GM18867 (cell line): ENCODE measurements around the gene PPIP5K1.
"Not testable (repeated sequence)": the region's sequence is repeated elsewhere in the genome, so short reads cannot be mapped to it uniquely, and the experiment has no call there.

Experiments used
- ATAC-seq: cut with Tn5 transposase; IDR thresholded peaks from one replicate; pipeline ENCODE4 v1.9.1; 2021; ENCODE audit warnings: mild to moderate bottlenecking, moderate library complexity; ENCODE audit not compliant: unreplicated experiment

The PPIP5K1 gene

DNA sequence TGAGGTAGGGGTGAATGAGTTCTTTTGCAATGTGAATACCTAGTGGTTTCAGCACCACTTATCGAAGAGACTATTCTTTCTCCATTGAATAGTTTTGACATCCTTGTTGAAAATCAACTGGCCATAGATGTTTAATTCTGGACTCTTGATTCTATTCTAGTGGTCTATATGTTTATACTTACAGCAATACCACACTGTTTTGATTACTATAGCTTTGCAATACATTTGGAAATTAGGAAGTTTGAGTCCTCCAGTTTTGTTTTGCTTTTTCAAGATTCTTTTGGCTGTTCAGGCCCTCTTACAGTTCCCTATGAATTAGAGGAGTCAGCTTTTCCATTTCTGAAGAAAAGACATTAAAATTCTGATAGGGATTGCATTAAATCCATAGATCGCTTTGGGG lies 42.5 kb downstream of the PPIP5K1 start:
- no peak for ATAC-seq

DNA sequence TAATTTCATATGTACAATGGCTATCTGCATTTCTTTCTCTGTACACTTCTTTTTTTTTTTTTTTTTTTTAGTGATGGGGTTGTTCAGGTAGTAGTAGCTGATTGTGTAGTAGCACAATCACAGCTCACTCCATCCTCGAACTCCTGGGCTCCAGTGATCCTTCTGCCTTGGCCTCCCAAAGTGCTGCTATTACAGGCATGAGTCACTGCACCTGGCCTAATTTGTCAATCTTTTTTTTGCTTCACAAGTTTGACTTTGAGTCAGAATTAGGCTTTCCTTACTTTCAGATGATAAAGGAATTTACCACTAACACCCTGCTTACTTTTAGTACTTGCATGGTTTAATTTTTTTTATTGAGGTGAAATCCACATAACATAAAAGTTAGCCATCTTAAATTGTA lies 44.6 kb downstream of the PPIP5K1 start:
- ATAC-seq: no peak

DNA sequence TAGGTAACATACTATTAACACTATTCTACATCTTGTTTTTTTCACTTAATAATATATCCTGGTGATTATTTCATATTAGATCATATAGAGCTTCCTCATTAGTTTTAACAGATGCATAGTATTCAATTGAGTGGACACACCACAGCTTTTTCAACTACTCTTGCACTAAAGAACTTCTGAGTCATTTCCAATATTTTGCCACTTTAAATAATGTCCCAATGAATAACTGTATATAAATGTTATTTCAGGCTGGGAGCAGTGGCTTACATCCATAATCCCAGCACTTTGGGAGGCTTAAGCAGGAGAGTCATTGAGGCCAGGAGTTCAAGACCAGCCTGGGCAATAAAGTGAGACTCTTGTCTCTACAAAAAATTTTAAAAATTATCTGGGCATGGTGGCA lies 45.7 kb downstream of the PPIP5K1 start:
- no peak for ATAC-seq

DNA sequence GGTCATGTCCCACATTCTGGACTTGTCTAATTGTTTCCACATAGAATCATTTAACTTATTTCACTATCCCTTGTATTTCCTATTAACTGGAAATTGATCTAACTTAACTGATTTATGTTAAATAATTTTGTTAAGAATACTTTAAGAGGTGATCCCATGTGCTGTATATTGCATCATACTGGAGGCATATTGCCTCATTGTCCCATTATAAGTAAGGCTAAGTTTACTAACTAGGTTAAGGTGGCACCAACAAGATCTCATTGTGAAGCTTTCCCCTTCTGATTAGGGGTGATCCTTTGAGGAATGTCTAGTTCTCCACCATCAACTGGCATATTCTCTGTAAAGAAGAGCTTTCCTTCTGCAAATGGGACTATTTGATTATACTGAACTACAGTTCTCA lies 48.2 kb downstream of the PPIP5K1 start:
- no peak for ATAC-seq

DNA sequence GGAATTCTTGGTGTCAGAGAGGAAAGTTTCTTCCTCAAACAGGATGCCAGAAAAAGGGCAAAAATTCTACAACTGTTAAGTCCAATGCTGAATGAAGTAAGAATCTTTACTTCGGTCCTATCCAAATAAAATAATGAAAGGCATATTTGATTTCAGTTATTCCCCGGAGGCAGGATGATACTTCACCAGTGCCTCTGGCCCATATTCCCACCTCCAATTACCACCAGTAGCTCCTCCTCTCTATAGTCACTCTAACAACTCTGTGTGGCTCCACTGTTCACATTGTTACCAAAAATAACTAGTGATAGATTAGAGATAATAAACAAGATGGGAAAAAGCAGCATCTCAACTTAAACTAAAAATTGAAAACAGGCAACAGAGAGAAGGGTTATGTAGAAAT lies 51.9 kb downstream of the PPIP5K1 start:
- no peak for ATAC-seq

DNA sequence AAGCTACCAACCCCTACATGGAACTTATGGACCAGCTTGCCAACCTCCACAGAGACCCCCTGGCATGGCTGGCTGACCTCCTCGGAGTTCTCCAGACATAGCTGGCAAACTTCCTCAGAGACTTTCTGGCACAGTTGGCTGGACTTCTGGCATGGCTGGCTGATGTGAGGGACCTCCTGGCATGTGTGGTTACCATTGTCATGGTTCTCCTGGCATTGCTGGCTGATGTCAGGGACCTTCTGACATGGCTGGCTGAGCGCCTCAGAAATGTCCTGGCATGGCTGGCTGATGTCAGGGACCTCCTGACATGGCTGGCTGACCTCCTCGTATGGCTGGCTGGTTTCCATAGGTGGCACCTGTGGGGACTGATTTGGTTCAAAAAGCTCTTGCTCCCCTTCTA lies 55.1 kb downstream of the PPIP5K1 start:
- ATAC-seq: no peak

DNA sequence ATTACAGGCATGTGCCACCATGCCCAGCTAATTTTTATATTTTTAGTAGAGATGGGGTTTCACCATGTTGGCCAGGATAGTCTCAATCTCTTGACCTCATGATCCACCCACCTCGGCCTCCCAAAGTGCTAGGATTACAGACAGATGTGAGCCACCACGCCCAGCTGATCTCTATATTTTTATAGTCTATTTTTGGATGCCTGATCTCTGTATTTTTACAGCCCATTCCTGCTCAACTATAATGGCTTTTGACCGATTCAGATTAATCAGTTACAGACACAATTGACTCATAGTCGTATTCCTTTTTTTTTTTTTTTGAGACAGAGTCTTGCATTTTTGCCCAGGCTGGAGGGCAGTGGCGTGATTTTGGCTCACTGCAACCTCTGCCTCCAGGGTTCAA lies 57.2 kb downstream of the PPIP5K1 start:
- not testable (repeated sequence) for ATAC-seq

DNA sequence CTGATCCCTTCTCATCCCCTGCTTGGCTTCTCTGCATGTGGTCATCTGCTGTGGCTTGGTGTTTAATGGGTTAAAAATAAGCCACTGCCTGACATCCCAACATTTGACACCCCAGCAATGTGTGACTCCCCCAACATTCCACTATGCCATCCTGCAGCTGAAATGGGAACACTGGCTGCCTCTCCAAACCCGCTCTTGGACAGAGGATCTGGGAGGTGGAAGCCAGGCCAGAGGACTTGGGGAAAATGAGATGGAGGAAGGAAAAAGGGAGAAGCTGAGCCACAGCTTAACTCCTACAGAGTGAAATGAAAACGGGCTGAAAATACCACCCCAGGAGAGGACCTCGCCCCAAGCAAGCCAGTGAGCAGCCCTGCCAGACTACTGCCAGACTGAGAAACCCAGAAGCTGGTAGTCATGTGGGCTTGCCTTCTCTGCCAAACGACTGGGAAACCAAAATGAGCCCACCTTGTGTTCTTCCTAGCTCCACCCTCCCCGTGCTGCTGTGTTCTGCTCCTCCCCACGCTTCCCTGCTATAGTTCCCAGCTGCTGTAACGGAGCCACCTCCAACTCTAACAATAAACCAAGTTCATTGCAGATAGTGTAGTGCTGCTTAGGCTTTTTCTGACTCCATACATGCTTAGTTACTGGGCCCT lies 58.9 kb downstream of the PPIP5K1 start:
- ATAC-seq: no peak

DNA sequence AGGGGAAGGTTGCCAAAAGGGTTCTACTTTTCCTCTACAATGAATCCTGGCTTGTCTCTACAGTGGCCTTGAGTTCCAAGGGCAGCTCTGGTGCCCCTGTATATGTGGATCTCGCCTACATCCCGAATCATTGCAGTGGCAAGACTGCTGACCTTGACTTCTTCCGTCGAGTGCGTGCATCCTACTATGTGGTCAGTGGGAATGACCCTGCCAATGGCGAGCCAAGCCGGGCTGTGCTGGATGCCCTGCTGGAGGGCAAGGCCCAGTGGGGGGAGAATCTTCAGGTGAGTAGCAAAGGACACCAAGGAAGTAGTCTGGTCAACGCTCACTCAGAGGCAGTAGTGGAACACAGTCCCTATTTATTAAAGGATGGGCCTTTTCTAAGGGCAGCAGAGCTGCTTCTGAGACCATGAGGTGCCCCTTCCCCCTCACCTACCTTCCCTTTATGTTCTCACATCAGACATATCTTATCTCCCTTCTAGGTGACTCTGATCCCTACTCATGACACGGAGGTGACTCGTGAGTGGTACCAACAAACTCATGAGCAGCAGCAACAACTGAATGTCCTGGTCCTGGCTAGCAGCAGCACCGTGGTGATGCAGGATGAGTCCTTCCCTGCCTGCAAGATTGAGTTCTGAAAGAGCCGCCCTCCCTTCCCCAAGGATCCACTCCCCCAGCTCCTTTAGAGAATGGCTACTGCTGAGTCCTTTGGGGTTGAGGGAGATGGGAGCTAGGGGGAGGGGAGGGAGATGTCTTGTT lies 60.2 kb downstream of the PPIP5K1 start:
- ATAC-seq: no peak

DNA sequence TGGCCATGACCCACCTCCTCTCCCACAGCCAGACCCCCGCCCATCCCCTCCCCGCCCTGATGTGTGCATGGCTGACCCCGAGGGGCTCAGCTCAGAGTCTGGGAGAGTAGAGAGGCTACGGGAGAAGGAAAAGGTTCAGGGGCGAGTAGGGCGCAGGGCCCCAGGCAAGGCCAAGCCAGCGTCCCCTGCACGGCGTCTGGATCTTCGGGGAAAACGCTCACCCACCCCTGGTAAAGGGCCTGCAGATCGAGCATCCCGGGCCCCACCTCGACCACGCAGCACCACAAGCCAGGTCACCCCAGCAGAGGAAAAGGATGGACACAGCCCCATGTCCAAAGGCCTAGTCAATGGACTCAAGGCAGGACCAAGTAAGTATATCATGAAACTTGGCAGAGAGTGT lies 60.9 kb downstream of the PPIP5K1 start:
- ATAC-seq: no peak

DNA sequence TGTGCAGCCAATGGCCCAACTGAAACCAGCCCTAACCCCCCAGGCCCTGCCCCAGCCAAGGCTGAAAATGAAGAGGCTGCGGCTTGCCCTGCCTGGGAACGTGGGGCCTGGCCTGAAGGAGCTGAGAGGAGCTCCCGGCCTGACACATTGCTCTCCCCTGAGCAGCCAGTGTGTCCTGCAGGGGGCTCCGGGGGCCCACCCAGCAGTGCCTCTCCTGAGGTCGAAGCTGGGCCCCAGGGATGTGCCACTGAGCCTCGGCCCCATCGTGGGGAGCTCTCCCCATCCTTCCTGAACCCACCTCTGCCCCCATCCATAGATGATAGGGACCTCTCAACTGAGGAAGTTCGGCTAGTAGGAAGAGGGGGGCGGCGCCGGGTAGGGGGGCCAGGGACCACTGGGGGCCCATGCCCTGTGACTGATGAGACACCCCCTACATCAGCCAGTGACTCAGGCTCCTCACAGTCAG lies 61.4 kb downstream of the PPIP5K1 start:
- ATAC-seq: no peak

DNA sequence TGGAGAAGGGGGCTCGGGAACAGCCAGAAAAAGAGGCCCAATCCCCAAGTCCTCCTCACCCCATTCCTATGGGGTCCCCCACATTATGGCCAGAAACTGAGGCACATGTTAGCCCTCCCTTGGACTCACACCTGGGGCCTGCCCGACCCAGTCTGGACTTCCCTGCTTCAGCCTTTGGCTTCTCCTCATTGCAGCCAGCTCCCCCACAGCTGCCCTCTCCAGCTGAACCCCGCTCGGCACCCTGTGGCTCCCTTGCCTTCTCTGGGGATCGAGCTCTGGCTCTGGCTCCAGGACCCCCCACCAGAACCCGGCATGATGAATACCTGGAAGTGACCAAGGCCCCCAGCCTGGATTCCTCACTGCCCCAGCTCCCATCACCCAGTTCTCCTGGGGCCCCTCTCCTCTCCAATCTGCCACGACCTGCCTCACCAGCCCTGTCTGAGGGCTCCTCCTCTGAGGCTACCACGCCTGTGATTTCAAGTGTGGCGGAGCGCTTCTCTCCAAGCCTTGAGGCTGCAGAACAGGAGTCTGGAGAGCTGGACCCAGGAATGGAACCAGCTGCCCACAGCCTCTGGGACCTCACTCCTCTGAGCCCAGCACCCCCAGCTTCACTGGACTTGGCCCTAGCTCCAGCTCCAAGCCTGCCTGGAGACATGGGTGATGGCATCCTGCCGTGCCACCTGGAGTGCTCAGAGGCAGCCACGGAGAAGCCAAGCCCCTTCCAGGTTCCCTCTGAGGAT lies 62.0 kb downstream of the PPIP5K1 start:
- ATAC-seq: no peak

DNA sequence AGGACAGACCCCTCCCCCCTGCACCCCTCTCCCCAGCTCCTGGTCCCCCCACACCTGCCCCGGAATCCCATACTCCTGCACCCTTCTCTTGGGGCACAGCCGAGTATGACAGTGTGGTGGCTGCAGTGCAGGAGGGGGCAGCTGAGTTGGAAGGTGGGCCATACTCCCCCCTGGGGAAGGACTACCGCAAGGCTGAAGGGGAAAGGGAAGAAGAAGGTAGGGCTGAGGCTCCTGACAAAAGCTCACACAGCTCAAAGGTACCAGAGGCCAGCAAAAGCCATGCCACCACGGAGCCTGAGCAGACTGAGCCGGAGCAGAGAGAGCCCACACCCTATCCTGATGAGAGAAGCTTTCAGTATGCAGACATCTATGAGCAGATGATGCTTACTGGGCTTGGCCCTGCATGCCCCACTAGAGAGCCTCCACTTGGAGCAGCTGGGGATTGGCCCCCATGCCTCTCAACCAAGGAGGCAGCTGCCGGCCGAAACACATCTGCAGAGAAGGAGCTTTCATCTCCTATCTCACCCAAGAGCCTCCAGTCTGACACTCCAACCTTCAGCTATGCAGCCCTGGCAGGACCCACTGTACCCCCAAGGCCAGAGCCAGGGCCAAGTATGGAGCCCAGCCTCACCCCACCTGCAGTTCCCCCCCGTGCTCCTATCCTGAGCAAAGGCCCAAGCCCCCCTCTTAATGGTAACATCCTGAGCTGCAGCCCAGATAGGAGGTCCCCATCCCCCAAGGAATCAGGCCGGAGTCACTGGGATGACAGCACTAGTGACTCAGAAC lies 62.8 kb downstream of the PPIP5K1 start:
- ATAC-seq: no peak

DNA sequence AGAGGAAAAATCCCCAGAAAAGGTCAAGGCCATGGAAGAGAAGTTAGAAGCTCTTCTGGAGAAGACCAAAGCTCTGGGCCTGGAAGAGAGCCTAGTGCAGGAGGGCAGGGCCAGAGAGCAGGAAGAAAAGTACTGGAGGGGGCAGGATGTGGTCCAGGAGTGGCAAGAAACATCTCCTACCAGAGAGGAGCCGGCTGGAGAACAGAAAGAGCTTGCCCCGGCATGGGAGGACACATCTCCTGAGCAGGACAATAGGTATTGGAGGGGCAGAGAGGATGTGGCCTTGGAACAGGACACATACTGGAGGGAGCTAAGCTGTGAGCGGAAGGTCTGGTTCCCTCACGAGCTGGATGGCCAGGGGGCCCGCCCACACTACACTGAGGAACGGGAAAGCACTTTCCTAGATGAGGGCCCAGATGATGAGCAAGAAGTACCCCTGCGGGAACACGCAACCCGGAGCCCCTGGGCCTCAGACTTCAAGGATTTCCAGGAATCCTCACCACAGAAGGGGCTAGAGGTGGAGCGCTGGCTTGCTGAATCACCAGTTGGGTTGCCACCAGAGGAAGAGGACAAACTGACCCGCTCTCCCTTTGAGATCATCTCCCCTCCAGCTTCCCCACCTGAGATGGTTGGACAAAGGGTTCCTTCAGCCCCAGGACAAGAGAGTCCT lies 63.6 kb downstream of the PPIP5K1 start:
- no peak for ATAC-seq

DNA sequence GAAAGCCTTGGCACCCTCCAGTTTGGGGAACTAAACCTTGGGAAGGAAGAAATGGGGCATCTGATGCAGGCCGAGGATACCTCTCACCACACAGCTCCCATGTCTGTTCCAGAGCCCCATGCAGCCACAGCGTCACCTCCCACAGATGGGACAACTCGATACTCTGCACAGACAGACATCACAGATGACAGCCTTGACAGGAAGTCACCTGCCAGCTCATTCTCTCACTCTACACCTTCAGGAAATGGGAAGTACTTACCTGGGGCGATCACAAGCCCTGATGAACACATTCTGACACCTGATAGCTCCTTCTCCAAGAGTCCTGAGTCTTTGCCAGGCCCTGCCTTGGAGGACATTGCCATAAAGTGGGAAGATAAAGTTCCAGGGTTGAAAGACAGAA lies 64.9 kb downstream of the PPIP5K1 start:
- no peak for ATAC-seq

DNA sequence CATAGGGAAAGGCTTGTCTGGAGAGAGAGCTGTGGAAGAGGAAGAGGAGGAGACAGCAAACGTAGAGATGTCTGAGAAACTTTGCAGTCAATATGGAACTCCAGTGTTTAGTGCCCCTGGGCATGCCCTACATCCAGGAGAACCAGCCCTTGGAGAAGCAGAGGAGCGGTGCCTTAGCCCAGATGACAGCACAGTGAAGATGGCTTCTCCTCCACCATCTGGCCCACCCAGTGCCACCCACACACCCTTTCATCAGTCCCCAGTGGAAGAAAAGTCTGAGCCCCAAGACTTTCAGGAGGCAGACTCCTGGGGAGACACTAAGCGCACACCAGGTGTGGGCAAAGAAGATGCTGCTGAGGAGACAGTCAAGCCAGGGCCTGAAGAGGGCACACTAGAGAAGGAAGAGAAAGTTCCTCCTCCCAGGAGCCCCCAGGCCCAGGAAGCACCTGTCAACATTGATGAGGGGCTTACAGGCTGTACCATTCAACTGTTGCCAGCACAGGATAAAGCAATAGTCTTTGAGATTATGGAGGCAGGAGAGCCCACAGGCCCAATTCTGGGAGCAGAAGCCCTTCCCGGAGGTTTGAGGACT lies 65.7 kb downstream of the PPIP5K1 start:
- no peak for ATAC-seq

DNA sequence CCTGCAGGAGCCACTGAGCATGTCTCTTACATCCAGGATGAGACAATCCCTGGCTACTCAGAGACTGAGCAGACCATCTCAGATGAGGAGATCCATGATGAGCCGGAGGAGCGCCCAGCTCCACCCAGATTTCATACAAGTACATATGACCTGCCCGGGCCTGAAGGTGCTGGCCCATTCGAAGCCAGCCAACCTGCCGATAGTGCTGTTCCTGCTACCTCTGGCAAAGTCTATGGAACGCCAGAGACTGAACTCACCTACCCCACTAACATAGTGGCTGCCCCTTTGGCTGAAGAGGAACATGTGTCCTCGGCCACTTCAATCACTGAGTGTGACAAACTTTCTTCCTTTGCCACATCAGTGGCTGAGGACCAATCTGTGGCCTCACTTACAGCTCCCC lies 66.4 kb downstream of the PPIP5K1 start:
- ATAC-seq: no peak

DNA sequence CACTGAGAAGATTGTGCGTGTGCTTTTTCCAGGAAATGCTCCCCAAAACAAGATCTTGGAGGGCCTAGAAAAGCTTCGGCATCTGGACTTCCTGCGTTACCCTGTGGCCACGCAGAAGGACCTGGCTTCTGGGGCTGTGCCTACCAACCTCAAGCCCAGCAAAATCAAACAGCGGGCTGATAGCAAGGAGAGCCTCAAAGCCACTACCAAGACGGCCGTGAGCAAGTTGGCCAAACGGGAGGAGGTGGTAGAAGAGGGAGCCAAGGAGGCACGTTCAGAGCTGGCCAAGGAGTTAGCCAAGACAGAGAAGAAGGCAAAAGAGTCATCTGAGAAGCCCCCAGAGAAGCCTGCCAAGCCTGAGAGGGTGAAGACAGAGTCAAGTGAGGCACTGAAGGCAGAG lies 67.8 kb downstream of the PPIP5K1 start:
- no peak for ATAC-seq

DNA sequence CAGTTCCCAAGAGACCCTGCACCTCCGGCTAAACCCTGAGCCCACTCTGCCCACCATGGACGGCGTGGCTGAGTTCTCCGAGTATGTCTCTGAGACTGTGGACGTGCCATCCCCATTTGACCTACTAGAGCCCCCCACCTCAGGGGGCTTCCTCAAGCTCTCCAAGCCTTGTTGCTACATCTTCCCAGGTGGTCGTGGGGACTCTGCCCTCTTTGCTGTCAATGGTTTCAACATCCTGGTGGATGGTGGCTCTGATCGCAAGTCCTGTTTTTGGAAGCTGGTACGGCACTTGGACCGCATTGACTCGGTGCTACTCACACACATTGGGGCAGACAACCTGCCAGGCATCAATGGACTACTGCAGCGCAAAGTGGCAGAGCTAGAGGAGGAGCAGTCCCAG lies 68.6 kb downstream of the PPIP5K1 start:
- ATAC-seq: no peak

DNA sequence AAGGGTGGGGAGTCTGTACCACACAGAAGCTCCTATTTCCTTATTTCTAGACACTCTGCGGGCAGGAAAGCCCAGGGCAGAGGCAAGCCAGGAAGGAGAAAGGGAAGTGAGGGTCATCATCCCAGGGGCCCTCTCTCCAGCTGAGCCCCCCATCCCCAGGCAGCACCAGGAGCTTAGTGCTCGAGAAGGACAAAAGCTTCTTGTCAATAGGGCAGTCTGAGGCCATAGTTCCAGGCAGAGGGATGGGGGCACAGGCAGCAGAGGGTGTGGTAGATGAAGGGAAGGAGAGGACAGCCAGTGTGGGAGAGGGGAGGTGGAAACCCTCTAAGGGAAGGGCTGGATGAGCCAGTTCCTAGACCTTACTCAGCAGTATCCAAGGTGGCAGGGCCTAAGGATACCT lies 69.9 kb downstream of the PPIP5K1 start:
- no peak for ATAC-seq
